Activated CD4-positive, alpha-beta T cell treated with anti-CD3 and anti-CD28 coated beads for 4 hours (primary cell): ENCODE results near the gene TMEM33.

ENCODE experiments used
- DNase-seq, 2 donors: peaks; one replicate each; pipeline ENCODE4 v3.0.0-alpha.2; 2020

Gene TMEM33

DNA sequence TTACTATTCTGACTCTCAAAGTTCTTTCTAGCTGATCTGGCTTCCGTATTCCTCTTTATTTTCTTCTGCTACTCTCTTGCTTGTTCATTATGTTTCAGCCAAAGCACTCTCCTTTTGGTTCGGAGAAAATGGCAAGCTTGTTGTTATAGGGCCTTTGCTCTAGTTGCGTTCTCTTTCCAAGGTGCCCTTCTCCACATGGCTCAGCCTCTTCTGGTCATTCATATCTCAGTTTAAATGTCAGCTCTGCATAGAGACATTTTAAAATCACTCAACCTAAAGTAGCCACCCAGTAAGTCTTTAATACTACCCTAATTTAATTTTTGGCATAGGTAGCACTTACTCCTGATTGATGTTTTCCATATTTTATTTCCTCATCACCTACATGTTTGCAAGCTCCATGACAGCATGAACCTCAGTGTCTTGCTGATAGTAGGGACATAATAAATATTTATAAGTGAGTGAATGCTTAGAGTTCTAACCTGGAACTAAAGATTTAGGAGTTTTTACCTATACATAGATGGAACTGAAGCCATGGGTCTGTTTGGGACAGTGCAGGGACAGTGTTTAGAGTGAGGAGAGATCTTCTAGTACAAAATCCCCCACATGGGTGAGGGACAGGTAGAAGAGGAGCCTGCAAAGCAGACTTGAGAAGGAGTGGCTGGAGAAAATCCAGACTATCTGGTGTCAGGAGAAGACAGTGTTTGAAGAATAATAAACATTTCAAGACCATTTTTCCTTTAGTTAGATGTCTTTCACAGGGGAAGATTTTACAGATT lies 73.0 kb downstream of the TMEM33 start:
- DNase-seq: no peak
